Body of pancreas (tissue), 4 donors: ENCODE data around the gene NRXN2.

Experiments
- CTCF ChIP-seq, 7 experiments: fragments of 450-650 bp in 4 of 7; fragments of 200-600 bp in 3 of 7; sonication (generic) in 3 of 7; IDR thresholded peaks; one replicate each; pipeline ENCODE4 v1.5.1; 2016 to 2019; ENCODE audit warnings: antibody characterized with exemption in 7 of 7
- POLR2A ChIP-seq, 3 donors: fragments of 450-650 bp; IDR thresholded peaks; one replicate each; pipeline ENCODE4 v1.6.1; 2016; ENCODE audit warnings: antibody characterized with exemption in 3 of 3, mild to moderate bottlenecking in 2 of 3

DNA sequence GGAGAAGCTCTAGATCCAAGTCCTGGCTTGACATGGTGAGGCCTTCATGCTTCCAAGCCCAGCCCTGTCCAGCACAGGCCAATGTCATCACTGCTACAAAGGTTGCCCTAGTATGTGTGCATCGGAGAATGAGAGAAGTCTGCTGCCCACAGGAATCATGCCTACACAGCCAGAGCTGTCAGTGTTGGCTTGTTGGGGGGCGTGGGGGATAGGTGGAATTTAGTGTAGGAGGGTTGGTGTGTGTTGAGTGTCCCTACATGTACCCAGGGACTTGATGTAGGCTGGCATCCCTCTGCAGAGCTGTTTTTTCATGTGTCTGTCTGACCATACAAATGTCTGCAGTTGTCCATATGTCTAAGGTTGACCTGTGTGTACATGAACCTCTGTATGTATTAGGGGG is 94.4 kb downstream of the NRXN2 start:
- TF ChIP-seq POLR2A (IDR thresholded peaks at IDR 0.05) = no peak
- no peak for TF ChIP-seq CTCF (IDR thresholded peaks at IDR 0.05)
